Measurements from ENCODE around the gene OSBPL10. TPM values are rescaled to one million over a fixed set of nuclear protein-coding genes. Genes with fewer than 3 reads are reported as not detected.
A peak's percentile ranks its signal among the peaks of the same experiment; 100 is the strongest.

Gene OSBPL10
- total and polyA plus RNA-seq, 2 donors (not counting 1 experiment from before 2014, with no cell fraction given), result 7.1 to 7.5 TPM

GRCh38 chr3:31959951-31960792, 20.9 kb downstream of the OSBPL10 start:
- Histone ChIP-seq H3K4me3 (replicated peaks in 1 of 4; ENCODE audit: control extremely low read depth in 1 of 4, insufficient read depth in 1 of 4, low read depth in 3 of 4, low read length in 4 of 4) (peak overlapping the region; percentile 0 to 55 (median 26)), H2AFZ (ENCODE audit: low read length) (peak overlapping the region; percentile 27), H3K36me3 (ENCODE audit: control insufficient read depth, insufficient read depth, low read length) (no peaks in the 10 kb centered on the region), H4K20me1 (ENCODE audit: control insufficient read depth, extremely low read depth, insufficient read depth, low read length) (no peaks in the 10 kb centered on the region), H3K27me3 (ENCODE audit: control insufficient read depth, insufficient read depth, low read length) (no peaks in the 10 kb centered on the region), H3K27ac (ENCODE audit: insufficient read depth, low read length) (peak overlapping the region; percentile 43), H3K4me1 (ENCODE audit: control insufficient read depth, extremely low read depth, insufficient read depth, low read length) (peaks cover 14% of the 10 kb centered on the region), H3K9me3 (ENCODE audit: control insufficient read depth, insufficient read depth, low read depth, low read length) (no peaks in the 10 kb centered on the region), H3K4me2 (ENCODE audit: extremely low read depth, insufficient read depth, low read length) (peak overlapping the region; percentile 37), H3K79me2 (ENCODE audit: control insufficient read depth, insufficient read depth, low read length) (no peaks in the 10 kb centered on the region), H3K9ac (ENCODE audit: insufficient read depth, low read length) (no peak overlapping the region)
- TF ChIP-seq EZH2 (IDR thresholded peaks at IDR 0.05; ENCODE audit: low read length, missing control alignments), result no peak
- no peak for TF ChIP-seq CTCF (conservative IDR thresholded peaks at IDR 0.05 in 1 of 2, IDR thresholded peaks at IDR 0.05 in 1 of 2; ENCODE audit: low read depth in 1 of 2, low read length in 2 of 2)
- DNase-seq (ENCODE audit: low read depth in 2 of 2), result peak; percentile 59 to 72

GRCh38 chr3:31959251-31959650, 21.8 kb downstream of the OSBPL10 start:
- Histone ChIP-seq H2AFZ (ENCODE audit: low read length) (no peak overlapping the region), H3K79me2 (ENCODE audit: control insufficient read depth, insufficient read depth, low read length) (no peaks in the 10 kb centered on the region), H3K27me3 (ENCODE audit: control insufficient read depth, insufficient read depth, low read length) (no peaks in the 10 kb centered on the region), H3K4me1 (ENCODE audit: control insufficient read depth, extremely low read depth, insufficient read depth, low read length) (peaks cover 14% of the 10 kb centered on the region), H3K36me3 (ENCODE audit: control insufficient read depth, insufficient read depth, low read length) (no peaks in the 10 kb centered on the region), H3K4me2 (ENCODE audit: extremely low read depth, insufficient read depth, low read length) (peak overlapping the region; percentile 37), H3K9me3 (ENCODE audit: control insufficient read depth, insufficient read depth, low read depth, low read length) (no peaks in the 10 kb centered on the region), H3K9ac (ENCODE audit: insufficient read depth, low read length) (no peak overlapping the region), H4K20me1 (ENCODE audit: control insufficient read depth, extremely low read depth, insufficient read depth, low read length) (no peaks in the 10 kb centered on the region), H3K27ac (ENCODE audit: insufficient read depth, low read length) (peak overlapping the region; percentile 30), H3K4me3 (replicated peaks in 1 of 4; ENCODE audit: control extremely low read depth in 1 of 4, insufficient read depth in 1 of 4, low read depth in 3 of 4, low read length in 4 of 4) (peak overlapping the region in 2 of 4 experiments; percentile 0 to 47)
- TF ChIP-seq EZH2 (IDR thresholded peaks at IDR 0.05; ENCODE audit: low read length, missing control alignments) (no peak), CTCF (conservative IDR thresholded peaks at IDR 0.05 in 1 of 2, IDR thresholded peaks at IDR 0.05 in 1 of 2; ENCODE audit: low read depth in 1 of 2, low read length in 2 of 2) (no peak)
- no peak for DNase-seq (ENCODE audit: low read depth in 2 of 2)

GRCh38 chr3:31958701-31959152, 22.3 kb downstream of the OSBPL10 start:
- no peak for DNase-seq (ENCODE audit: low read depth in 2 of 2)
- H3K27ac ChIP-seq (ENCODE audit: insufficient read depth, low read length), result no peak overlapping the region

More at GRCh38 chr3:31958701-31959152, 22.3 kb downstream of the OSBPL10 start:
- no peaks in the 10 kb centered on the region for H3K79me2 ChIP-seq (ENCODE audit: control insufficient read depth, insufficient read depth, low read length)
- no peaks in the 10 kb centered on the region for H3K9me3 ChIP-seq (ENCODE audit: control insufficient read depth, insufficient read depth, low read depth, low read length)
- no peaks in the 10 kb centered on the region for H3K36me3 ChIP-seq (ENCODE audit: control insufficient read depth, insufficient read depth, low read length)
- no peaks in the 10 kb centered on the region for H3K27me3 ChIP-seq (ENCODE audit: control insufficient read depth, insufficient read depth, low read length)
- H3K4me2 ChIP-seq (ENCODE audit: extremely low read depth, insufficient read depth, low read length), result peak overlapping the region; percentile 17
- no peak for TF ChIP-seq CTCF (conservative IDR thresholded peaks at IDR 0.05 in 1 of 2, IDR thresholded peaks at IDR 0.05 in 1 of 2; ENCODE audit: low read depth in 1 of 2, low read length in 2 of 2)
- TF ChIP-seq EZH2 (IDR thresholded peaks at IDR 0.05; ENCODE audit: low read length, missing control alignments), result no peak
- H4K20me1 ChIP-seq (ENCODE audit: control insufficient read depth, extremely low read depth, insufficient read depth, low read length), result no peaks in the 10 kb centered on the region
- no peak overlapping the region for H3K9ac ChIP-seq (ENCODE audit: insufficient read depth, low read length)
- H3K4me3 ChIP-seq (replicated peaks in 1 of 4; ENCODE audit: control extremely low read depth in 1 of 4, insufficient read depth in 1 of 4, low read depth in 3 of 4, low read length in 4 of 4), result no peak overlapping the region
- H3K4me1 ChIP-seq (ENCODE audit: control insufficient read depth, extremely low read depth, insufficient read depth, low read length), result peaks cover 14% of the 10 kb centered on the region
- no peak overlapping the region for H2AFZ ChIP-seq (ENCODE audit: low read length)

All from fibroblast of lung (primary cell).